H9 (cell line): ENCODE results near the gene SCML2. TPM values are rescaled to one million over a fixed set of nuclear protein-coding genes. Genes with fewer than 3 reads are reported as not detected.

Experiments used
- DNase-seq: peaks from one replicate; pipeline ENCODE4 v3.0.0-alpha.2; 2017
- H2AFZ ChIP-seq: one replicate; pipeline ENCODE4 v1.6.1; 2013; ENCODE audit warnings: mild to moderate bottlenecking, low read length, control low read depth, moderate library complexity
- H2AK5ac ChIP-seq: 2 replicates; pipeline ENCODE4 v1.6.1; 2013; ENCODE audit warnings: low read length, control low read depth, mixed read lengths; ENCODE audit not compliant: insufficient read length
- H2BK120ac ChIP-seq: one replicate; pipeline ENCODE4 v1.6.1; 2013; ENCODE audit warnings: low read depth, mild to moderate bottlenecking, low read length, control low read depth, inconsistent platforms; ENCODE audit not compliant: poor library complexity, severe bottlenecking
- H2BK12ac ChIP-seq: 2 replicates; pipeline ENCODE4 v1.6.1; 2013; ENCODE audit warnings: low read length, control low read depth, mixed read lengths, low read depth; ENCODE audit not compliant: insufficient read length
- H2BK15ac ChIP-seq: 2 replicates; pipeline ENCODE4 v1.6.1; 2013; ENCODE audit warnings: low read depth, low read length, control low read depth
- H2BK20ac ChIP-seq: one replicate; pipeline ENCODE4 v1.6.1; 2013; ENCODE audit warnings: low read depth, mild to moderate bottlenecking, low read length, control low read depth, inconsistent platforms; ENCODE audit not compliant: poor library complexity, severe bottlenecking
- H2BK5ac ChIP-seq: 2 replicates; pipeline ENCODE4 v1.6.1; 2013; ENCODE audit warnings: low read length, control low read depth, mixed read lengths; ENCODE audit not compliant: insufficient read length
- H3K14ac ChIP-seq: 2 replicates; pipeline ENCODE4 v1.6.1; 2013; ENCODE audit warnings: low read length, control low read depth; ENCODE audit not compliant: insufficient read depth
- H3K18ac ChIP-seq: 2 replicates; pipeline ENCODE4 v1.6.1; 2013; ENCODE audit warnings: low read depth, mild to moderate bottlenecking, mixed read lengths, low read length, control low read depth; ENCODE audit not compliant: insufficient read length
- H3K23ac ChIP-seq: 2 replicates; pipeline ENCODE4 v1.6.1; 2013; ENCODE audit warnings: low read length, control low read depth, mixed read lengths, low read depth; ENCODE audit not compliant: insufficient read length
- H3K23me2 ChIP-seq: 2 replicates; pipeline ENCODE4 v1.6.1; 2013; ENCODE audit warnings: low read depth, mild to moderate bottlenecking, mixed read lengths, low read length, control low read depth; ENCODE audit not compliant: insufficient read length, poor library complexity, severe bottlenecking
- H3K27ac ChIP-seq: 2 replicates; pipeline ENCODE4 v1.5.1; 2013; ENCODE audit warnings: low read length, control low read depth, mixed read lengths, low read depth; ENCODE audit not compliant: insufficient read length
- H3K27me3 ChIP-seq: 2 replicates; pipeline ENCODE4 v1.6.1; 2013; ENCODE audit warnings: low read length, control low read depth, inconsistent platforms; ENCODE audit not compliant: insufficient read depth
- H3K4ac ChIP-seq: 2 replicates; pipeline ENCODE4 v1.6.1; 2013; ENCODE audit warnings: low read depth, mild to moderate bottlenecking, control low read depth, inconsistent platforms, low read length, moderate library complexity
- H3K4me1 ChIP-seq: 2 replicates; pipeline ENCODE4 v1.6.1; 2013; ENCODE audit warnings: low read length, control low read depth, inconsistent platforms; ENCODE audit not compliant: insufficient read depth
- H3K4me2 ChIP-seq: 2 replicates; pipeline ENCODE4 v1.6.1; 2013; ENCODE audit warnings: low read length, control low read depth, mixed read lengths; ENCODE audit not compliant: insufficient read length, insufficient read depth
- H3K56ac ChIP-seq: 2 replicates; pipeline ENCODE4 v1.6.1; 2013; ENCODE audit warnings: low read depth, mild to moderate bottlenecking, mixed read lengths, low read length, control low read depth; ENCODE audit not compliant: insufficient read length
- H3K79me1 ChIP-seq: 2 replicates; pipeline ENCODE4 v1.6.1; 2013; ENCODE audit warnings: low read depth, mild to moderate bottlenecking, moderate library complexity, low read length, control low read depth, inconsistent platforms; ENCODE audit not compliant: insufficient read depth, poor library complexity, severe bottlenecking
- H3K79me2 ChIP-seq: 2 replicates; pipeline ENCODE4 v1.6.1; 2013; ENCODE audit warnings: low read length, control low read depth, inconsistent platforms; ENCODE audit not compliant: insufficient read depth
- H3K9ac ChIP-seq: 2 replicates; pipeline ENCODE4 v1.6.1; 2013; ENCODE audit warnings: low read length, control low read depth, mixed read lengths; ENCODE audit not compliant: insufficient read length; ENCODE audit errors: extremely low read depth
- H3K9me3 ChIP-seq: one replicate; pipeline ENCODE4 v1.6.1; 2013; ENCODE audit warnings: low read depth, low read length, inconsistent platforms; ENCODE audit not compliant: control insufficient read depth
- H3T11ph ChIP-seq: one replicate; pipeline ENCODE4 v1.6.1; 2013; ENCODE audit warnings: mild to moderate bottlenecking, low read length, control low read depth, inconsistent platforms
- H4K20me1 ChIP-seq: one replicate; pipeline ENCODE4 v1.6.1; 2013; ENCODE audit not compliant: control insufficient read depth, insufficient read length, insufficient read depth
- H4K5ac ChIP-seq: 2 replicates; pipeline ENCODE4 v1.6.1; 2013; ENCODE audit warnings: low read depth, mild to moderate bottlenecking, mixed read lengths, low read length, control low read depth; ENCODE audit not compliant: insufficient read length
- H4K8ac ChIP-seq: replicated peaks from 2 replicates; pipeline ENCODE4 v1.6.1; 2013; ENCODE audit warnings: low read length, control low read depth, mixed read lengths, low read depth; ENCODE audit not compliant: insufficient read length
- H4K91ac ChIP-seq: 2 replicates; pipeline ENCODE4 v1.6.1; 2013; ENCODE audit warnings: low read depth, mild to moderate bottlenecking, moderate library complexity, mixed read lengths, low read length, control low read depth; ENCODE audit not compliant: insufficient read length
- H3K27ac Mint-ChIP-seq, 3 experiments: 2 replicates in 2 of 3; 3 replicates in 1 of 3; pipeline ENCODE4 v1.8.0; 2020 to 2021; ENCODE audit warnings: mixed read lengths in 3 of 3, mild to moderate bottlenecking in 1 of 3, moderate library complexity in 1 of 3
- H3K27me3 Mint-ChIP-seq: 2 replicates; pipeline ENCODE4 v1.8.0; 2021; ENCODE audit warnings: low read depth, mild to moderate bottlenecking, moderate library complexity, mixed read lengths
- H3K36me3 Mint-ChIP-seq, 3 experiments: 2 replicates in 2 of 3; 3 replicates in 1 of 3; pipeline ENCODE4 v1.8.0; 2020 to 2021; ENCODE audit warnings: low read depth in 3 of 3, mixed read lengths in 3 of 3; ENCODE audit not compliant: insufficient read depth in 1 of 3
- H3K4me1 Mint-ChIP-seq, 2 experiments: 2 replicates each; pipeline ENCODE4 v1.8.0; 2020; ENCODE audit warnings: mixed read lengths in 2 of 2
- H3K4me3 Mint-ChIP-seq, 2 experiments: 2 replicates in 1 of 2; 3 replicates in 1 of 2; pipeline ENCODE4 v1.8.0; 2020 to 2021; ENCODE audit warnings: mild to moderate bottlenecking in 2 of 2, mixed read lengths in 2 of 2, moderate library complexity in 1 of 2
- H3K9me3 Mint-ChIP-seq, 2 experiments: 2 replicates in 1 of 2; 3 replicates in 1 of 2; pipeline ENCODE4 v1.8.0; 2020; ENCODE audit warnings: mild to moderate bottlenecking in 2 of 2, mixed read lengths in 2 of 2, moderate library complexity in 1 of 2
- CTCF ChIP-seq: fragments of 200-600 bp; sonication (generic); conservative IDR thresholded peaks from 3 replicates; pipeline ENCODE4 v1.8.0; 2021; ENCODE audit warnings: antibody characterized with exemption, mild to moderate bottlenecking
- WGBS: extraction: QIAGEN DNeasy Blood & Tissue Kit; methylation state at CpG from one replicate; pipeline ENCODE4 v1.1.7; 2013; ENCODE audit warnings: missing lambda C conversion rate, low lambda C conversion rate, mixed read lengths; ENCODE audit not compliant: insufficient read length; ENCODE audit errors: extremely low coverage; 5-methylcytosine and 5-hydroxymethylcytosine counted together
- total RNA-seq: library from RNA; stranded (reverse); gene quantifications from 2 replicates; pipeline ENCODE4 v1.2.1, GENCODE V29; 2021

SCML2 gene
- total RNA-seq, 1 experiment from 2014 or later = 15.5 TPM

GRCh38 chrX:18203631-18204030 lies 150.9 kb downstream of the SCML2 start:
- H3K18ac ChIP-seq = no peak overlapping the region
- H2AK5ac ChIP-seq = no peak overlapping the region
- H3K4me3 Mint-ChIP-seq = no peak overlapping the region
- H4K20me1 ChIP-seq = no peaks in the 10 kb centered on the region
- H2BK20ac ChIP-seq = no peak overlapping the region
- no peak overlapping the region for H4K8ac ChIP-seq
- no peak overlapping the region for H3K56ac ChIP-seq
- H3K79me1 ChIP-seq = no peaks in the 10 kb centered on the region
- no peaks in the 10 kb centered on the region for H3K79me2 ChIP-seq
- H3K4me1 ChIP-seq = no peaks in the 10 kb centered on the region
- no peak overlapping the region for H3K9ac ChIP-seq
- no peak for TF ChIP-seq CTCF
- no peak overlapping the region for H3K4ac ChIP-seq
- H3K23ac ChIP-seq = no peak overlapping the region
- H2BK120ac ChIP-seq = no peak overlapping the region
- no peak overlapping the region for H2BK12ac ChIP-seq
- H3K14ac ChIP-seq = no peak overlapping the region
- no peak overlapping the region for H3K27ac Mint-ChIP-seq
- H3K4me2 ChIP-seq = no peak overlapping the region
- H4K91ac ChIP-seq = no peak overlapping the region
- H3K27me3 Mint-ChIP-seq = no peaks in the 10 kb centered on the region
- H2BK5ac ChIP-seq = no peak overlapping the region
- no peaks in the 10 kb centered on the region for H3K27me3 ChIP-seq
- H2AFZ ChIP-seq = no peak overlapping the region
- WGBS = no CpG with 5 or more reads among the region's 5 CpGs
- peaks cover 13% of the 10 kb centered on the region for H3K9me3 ChIP-seq
- no peak overlapping the region for H3T11ph ChIP-seq
- peaks cover 0 to 4% (median 0%) of the 10 kb centered on the region in 3 experiments; a peak in 3 of 7 replicates for H3K36me3 Mint-ChIP-seq
- no peaks in the 10 kb centered on the region for H3K4me1 Mint-ChIP-seq
- no peak overlapping the region for H2BK15ac ChIP-seq
- H3K27ac ChIP-seq = no peak overlapping the region
- no peak for DNase-seq
- peaks cover 47 to 60% of the 10 kb centered on the region in 2 experiments for H3K9me3 Mint-ChIP-seq
- H4K5ac ChIP-seq = no peak overlapping the region
- no peaks in the 10 kb centered on the region for H3K23me2 ChIP-seq
